HEK293T (cell line): Measurements from ENCODE around the gene EWSR1.

Source experiments
- CTCF ChIA-PET: fragments of 350-600 bp; formaldehyde crosslinking; extraction: SDS; loops from one replicate; lab custom pipeline; 2021; ENCODE audit warnings: antibody characterized with exemption, inconsistent platforms; lab: Yijun Ruan, JAX
- POLR2A ChIA-PET: fragments of 350-600 bp; formaldehyde crosslinking; extraction: SDS; loops from one replicate; lab custom pipeline; 2020; ENCODE audit warnings: antibody characterized with exemption, inconsistent platforms; lab: Yijun Ruan, JAX
- DNase-seq: peaks from one replicate; pipeline ENCODE4 v3.0.0; 2012; ENCODE audit warnings: mixed read lengths; ENCODE audit errors: extremely low spot score
- ARNT ChIP-seq: fragments of 450-650 bp; IDR thresholded peaks from 2 replicates; pipeline ENCODE4 v1.6.1; 2017; ENCODE audit warnings: mild to moderate bottlenecking
- BHLHE40 ChIP-seq: fragments of 450-650 bp; IDR thresholded peaks from 2 replicates; pipeline ENCODE4 v1.6.1; 2016; ENCODE audit warnings: mild to moderate bottlenecking, moderate library complexity, borderline replicate concordance
- CTBP1 ChIP-seq: fragments of 450-650 bp; IDR thresholded peaks from 2 replicates; pipeline ENCODE4 v1.6.1; 2016; ENCODE audit warnings: borderline replicate concordance
- ELF4 ChIP-seq: fragments of 450-650 bp; IDR thresholded peaks from 2 replicates; pipeline ENCODE4 v1.6.1; 2017; ENCODE audit warnings: antibody characterized with exemption
- FOXA1 ChIP-seq: fragments of 450-650 bp; IDR thresholded peaks from 2 replicates; pipeline ENCODE4 v1.6.1; 2016; ENCODE audit warnings: mild to moderate bottlenecking
- FOXK2 ChIP-seq: fragments of 450-650 bp; IDR thresholded peaks from 2 replicates; pipeline ENCODE4 v1.6.1; 2016; ENCODE audit warnings: mild to moderate bottlenecking
- FOXM1 ChIP-seq: fragments of 450-650 bp; IDR thresholded peaks from 2 replicates; pipeline ENCODE4 v1.6.1; 2017; ENCODE audit warnings: mild to moderate bottlenecking, borderline replicate concordance
- HDGF ChIP-seq: fragments of 450-650 bp; IDR thresholded peaks from 2 replicates; pipeline ENCODE4 v1.6.1; 2017; ENCODE audit warnings: antibody characterized with exemption, borderline replicate concordance
- L3MBTL2 ChIP-seq: fragments of 450-650 bp; conservative IDR thresholded peaks from 2 replicates; pipeline ENCODE4 v1.6.1; 2016; ENCODE audit warnings: mild to moderate bottlenecking
- LEF1 ChIP-seq: fragments of 450-650 bp; IDR thresholded peaks from 2 replicates; pipeline ENCODE4 v1.6.1; 2017; ENCODE audit warnings: mild to moderate bottlenecking, borderline replicate concordance
- NFRKB ChIP-seq: fragments of 450-650 bp; IDR thresholded peaks from 2 replicates; pipeline ENCODE4 v1.6.1; 2016; ENCODE audit warnings: mild to moderate bottlenecking, moderate library complexity
- SP1 ChIP-seq: fragments of 450-650 bp; IDR thresholded peaks from 2 replicates; pipeline ENCODE4 v1.6.1; 2017
- SUZ12 ChIP-seq: fragments of 450-650 bp; IDR thresholded peaks from 2 replicates; pipeline ENCODE4 v1.6.1; 2016; ENCODE audit warnings: mild to moderate bottlenecking
- TARDBP ChIP-seq: fragments of 450-650 bp; IDR thresholded peaks from 2 replicates; pipeline ENCODE4 v1.6.1; 2016
- ZNF384 ChIP-seq: fragments of 450-650 bp; IDR thresholded peaks from 2 replicates; pipeline ENCODE4 v1.6.1; 2016
- TF ChIP-seq, protein P1 (sequence below): fragments of 450-650 bp; IDR thresholded peaks from 2 replicates; pipeline ENCODE4 v1.6.1; 2016

Gene EWSR1

DNA sequence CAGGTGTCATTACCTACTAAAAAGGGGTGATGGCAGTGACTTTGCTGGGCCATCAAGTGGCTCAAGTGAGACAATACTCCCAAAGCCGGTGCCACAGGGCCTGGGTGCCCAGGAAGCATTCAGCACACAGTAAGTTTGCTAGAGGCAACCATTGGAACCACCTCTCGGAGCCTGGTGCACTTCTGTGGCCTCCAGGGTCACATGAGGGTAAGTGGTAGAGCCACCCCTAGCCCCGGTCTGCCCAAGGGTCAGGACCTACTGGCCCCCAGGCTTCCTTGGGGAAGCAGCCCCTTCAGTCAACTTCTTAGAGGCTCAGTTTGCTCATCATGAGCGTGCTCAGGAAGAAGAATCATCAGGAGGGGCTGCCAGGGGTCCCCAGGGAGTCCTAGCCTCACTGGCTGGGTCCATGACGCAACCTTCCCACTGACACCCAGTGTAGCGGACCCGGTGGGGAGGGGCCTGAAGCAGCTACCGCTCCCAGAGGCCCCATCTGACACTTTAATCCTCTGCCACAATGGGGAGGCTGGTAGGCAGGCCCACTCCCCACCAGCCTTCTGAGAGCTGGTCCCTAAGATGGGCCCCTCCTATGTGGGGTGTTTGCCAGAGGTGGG, 64.9 kb downstream of the EWSR1 start:
- ChIA-PET CTCF (no interaction called here), POLR2A (no interaction called here)
- no peak for DNase-seq
- no peak for TF ChIP-seq CTBP1
- TF ChIP-seq TARDBP: no peak
- TF ChIP-seq FOXM1: no peak
- no peak for TF ChIP-seq L3MBTL2
- TF ChIP-seq NFRKB: no peak

DNA sequence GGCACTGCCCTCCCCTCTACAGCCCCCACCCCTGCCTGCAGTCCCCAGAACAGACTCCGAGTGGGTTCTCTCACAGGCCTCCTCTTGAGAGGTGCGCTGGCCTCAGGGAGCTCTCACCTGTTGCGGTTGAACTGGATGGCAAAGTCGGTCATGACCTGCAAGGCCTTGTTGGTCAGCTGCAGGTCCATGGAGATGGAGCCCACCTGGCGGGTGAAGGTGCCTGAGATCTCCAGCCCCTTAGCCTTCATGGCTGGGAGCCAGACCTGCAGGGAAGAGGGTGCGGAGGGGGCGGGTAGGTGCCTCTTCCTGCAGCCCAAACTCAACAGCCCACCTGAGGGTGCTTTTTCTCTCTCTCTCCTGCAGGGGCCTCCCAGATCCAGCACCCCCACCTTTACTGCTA, 66.1 kb downstream of the EWSR1 start:
- CTCF ChIA-PET: interaction anchor here (0.7 kb wide), 1 partner anchor 131 kb away, joined by 3 read pairs; no protein-coding TSS in a partner anchor
- TF ChIP-seq SUZ12 (no peak), FOXK2 (no peak), ZNF384 (no peak), TARDBP (no peak), LEF1 (no peak), HDGF (no peak), L3MBTL2 (no peak), ELF4 (no peak), FOXA1 (no peak), SP1 (no peak)
- TF ChIP-seq, protein P1, sequence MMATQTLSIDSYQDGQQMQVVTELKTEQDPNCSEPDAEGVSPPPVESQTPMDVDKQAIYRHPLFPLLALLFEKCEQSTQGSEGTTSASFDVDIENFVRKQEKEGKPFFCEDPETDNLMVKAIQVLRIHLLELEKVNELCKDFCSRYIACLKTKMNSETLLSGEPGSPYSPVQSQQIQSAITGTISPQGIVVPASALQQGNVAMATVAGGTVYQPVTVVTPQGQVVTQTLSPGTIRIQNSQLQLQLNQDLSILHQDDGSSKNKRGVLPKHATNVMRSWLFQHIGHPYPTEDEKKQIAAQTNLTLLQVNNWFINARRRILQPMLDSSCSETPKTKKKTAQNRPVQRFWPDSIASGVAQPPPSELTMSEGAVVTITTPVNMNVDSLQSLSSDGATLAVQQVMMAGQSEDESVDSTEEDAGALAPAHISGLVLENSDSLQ: no peak
- no peak for DNase-seq
- POLR2A ChIA-PET: no interaction called here

DNA sequence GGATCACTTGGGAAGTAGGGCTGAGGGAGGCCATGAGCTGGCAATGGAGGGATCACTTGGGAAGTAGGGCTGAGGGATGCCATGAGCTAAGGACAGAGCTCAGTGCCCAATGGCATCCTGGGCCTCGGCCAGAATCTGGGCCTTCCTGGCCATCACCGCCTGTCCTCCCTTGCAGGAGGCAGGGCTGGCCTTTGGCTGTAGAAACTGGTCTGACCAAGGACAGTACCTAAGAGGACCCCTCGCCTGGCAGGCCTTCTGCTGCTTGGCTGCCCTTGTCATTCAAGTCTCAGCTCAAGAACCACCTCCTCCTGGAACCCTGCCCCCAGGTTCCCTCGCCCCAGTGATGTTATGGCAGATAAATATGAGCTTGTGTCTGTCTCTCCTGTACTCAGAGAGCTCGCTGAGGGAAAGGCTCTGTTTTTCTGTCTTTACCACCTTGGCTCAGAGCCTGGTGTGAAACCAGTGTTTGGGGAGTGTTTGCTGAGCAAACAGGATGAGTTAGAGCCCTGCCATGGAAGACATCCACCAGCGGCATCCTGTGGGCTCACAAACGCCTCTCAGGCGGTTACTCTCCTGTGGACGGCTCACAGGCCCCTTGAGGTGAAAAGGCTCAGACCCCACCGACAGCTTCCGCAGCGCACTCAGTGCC, 66.8 kb downstream of the EWSR1 start:
- TF ChIP-seq ELF4: no peak
- TF ChIP-seq SP1: no peak
- TF ChIP-seq FOXM1: no peak
- ChIA-PET CTCF (interaction anchor here (0.7 kb wide), 1 partner anchor 132 kb away, joined by 3 read pairs; no protein-coding TSS in a partner anchor), POLR2A (no interaction called here)
- DNase-seq: no peak

DNA sequence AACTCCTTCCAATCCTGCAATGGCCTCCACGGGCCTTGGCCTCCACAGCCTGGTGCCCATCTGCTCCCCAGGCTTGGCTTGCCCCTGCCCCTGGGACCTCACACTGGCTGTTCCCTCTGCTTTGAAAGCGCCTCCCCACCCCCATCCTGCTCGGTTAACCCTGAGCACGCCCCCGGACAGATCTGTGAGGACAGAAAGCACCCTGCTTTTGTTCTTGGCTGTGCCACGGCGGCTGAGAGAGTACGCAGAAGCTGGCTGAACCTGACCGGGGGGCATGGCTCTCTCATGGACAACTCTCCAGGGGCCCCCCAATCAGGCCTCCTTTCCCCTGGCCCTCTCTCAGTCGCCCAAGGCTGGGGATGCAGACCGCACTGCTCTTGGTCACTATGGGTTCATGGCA, 67.6 kb downstream of the EWSR1 start:
- TF ChIP-seq BHLHE40 (no peak), L3MBTL2 (no peak), FOXK2 (no peak), HDGF (no peak)
- ChIA-PET POLR2A (no interaction called here), CTCF (no interaction called here)
- DNase-seq: no peak

DNA sequence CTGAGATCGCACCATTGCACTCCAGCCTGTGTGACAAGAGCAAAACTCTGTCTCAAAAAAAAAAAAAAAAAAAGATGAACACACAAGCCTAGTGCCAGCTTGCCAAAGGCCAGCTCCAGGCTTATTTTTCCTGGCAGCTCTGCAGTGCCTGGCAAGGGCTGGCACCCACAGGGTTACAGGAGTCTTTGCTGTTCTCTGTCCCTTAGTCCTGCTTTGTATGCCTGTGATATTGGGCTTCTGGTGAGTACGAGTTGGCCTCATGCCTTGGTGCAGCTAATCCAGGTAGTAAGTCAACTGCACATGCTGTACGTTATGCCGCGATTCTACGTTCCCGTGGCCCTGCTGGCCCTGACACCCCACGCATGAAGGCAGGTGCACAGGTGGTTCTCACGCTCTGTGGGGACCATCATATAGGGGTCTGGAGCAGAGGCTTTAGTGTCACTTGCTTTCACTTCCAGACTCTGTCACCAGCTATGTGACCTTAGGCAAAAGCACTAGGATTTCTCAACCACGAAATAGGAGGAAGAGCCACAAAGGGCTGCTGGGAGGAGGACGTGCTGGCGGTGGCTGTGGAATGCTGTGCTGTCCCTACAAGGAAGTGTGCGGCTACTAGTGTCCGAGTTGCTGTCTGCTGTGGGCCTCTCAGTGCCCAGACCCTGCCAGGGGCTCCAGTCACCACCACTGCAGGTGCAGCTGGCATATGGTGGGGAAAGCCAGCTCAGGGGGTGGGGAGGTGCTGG, 68.9 kb downstream of the EWSR1 start:
- POLR2A ChIA-PET: no interaction called here
- CTCF ChIA-PET: no interaction called here
- DNase-seq: no peak
- TF ChIP-seq L3MBTL2: no peak
- TF ChIP-seq ARNT: no peak
- TF ChIP-seq, protein P1: no peak
- no peak for TF ChIP-seq ELF4
- TF ChIP-seq FOXK2: no peak
- TF ChIP-seq TARDBP: no peak
- no peak for TF ChIP-seq FOXM1
- no peak for TF ChIP-seq LEF1
- no peak for TF ChIP-seq ZNF384
- no peak for TF ChIP-seq FOXA1
- TF ChIP-seq SUZ12: no peak
- no peak for TF ChIP-seq SP1
- no peak for TF ChIP-seq CTBP1
- TF ChIP-seq HDGF: no peak
- no peak for TF ChIP-seq BHLHE40
- no peak for TF ChIP-seq NFRKB

DNA sequence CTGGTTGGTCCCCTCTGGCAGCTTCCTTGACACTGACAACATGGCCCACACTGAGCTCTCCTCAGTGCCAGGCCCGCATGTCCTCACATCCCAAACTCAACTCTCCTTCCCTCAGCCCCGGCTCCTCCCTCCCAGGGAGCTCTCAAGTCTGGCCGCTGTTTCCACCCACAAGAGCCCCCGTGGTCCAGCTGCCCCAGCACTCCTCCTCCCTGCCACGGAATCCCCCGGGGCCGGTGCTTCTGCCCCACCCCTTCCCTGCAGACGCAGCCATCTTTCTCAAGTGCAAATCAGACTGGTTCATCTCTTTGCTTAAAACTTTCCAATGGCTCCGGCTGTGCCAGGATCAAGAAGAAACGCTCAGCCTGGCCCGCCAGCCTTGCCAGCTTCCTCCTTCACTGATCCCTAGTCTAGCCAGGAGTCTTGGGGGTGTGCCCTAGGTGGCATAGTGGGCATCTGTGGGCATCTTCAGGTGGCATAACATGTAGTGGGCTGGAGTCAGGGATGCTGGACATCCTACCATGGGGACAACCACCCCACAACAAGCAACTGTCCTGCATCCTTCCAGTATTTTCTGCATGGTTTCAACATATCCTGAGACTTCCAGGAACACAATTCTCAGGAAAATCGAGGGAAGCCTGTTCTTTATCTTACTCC, 69.7 kb downstream of the EWSR1 start:
- ChIA-PET CTCF (no interaction called here), POLR2A (no interaction called here)
- TF ChIP-seq HDGF (no peak), ELF4 (no peak), BHLHE40 (no peak), LEF1 (no peak)
- TF ChIP-seq, protein P1: no peak
- DNase-seq: no peak
